ENCODE measurements around the gene TET1.

DNA sequence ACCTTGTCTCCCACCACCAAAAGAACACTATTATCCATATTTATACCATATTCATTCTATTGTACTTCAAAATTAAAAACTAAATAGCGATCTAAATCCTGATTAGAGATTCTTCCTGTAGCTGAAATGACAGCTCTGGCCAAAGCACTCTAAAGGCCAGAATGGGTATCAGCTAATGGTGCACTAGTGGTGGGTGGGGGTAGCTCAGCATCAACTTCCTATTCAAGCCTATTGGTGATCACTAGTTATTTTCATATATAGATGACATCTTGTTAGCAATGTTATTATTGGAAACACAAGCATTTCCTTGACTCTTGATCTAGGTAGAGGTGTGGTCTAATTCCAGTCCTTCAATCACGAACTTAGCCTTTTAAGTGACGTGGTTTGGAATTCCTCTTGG lies 43.6 kb downstream of the TET1 start:
- TF ChIP-seq CTCF (IDR thresholded peaks at IDR 0.05) (no peak), POLR2A (IDR thresholded peaks at IDR 0.05) (no peak)
